Activated CD4-positive, alpha-beta T cell treated with anti-CD3 and anti-CD28 coated beads for 36 hours (primary cell): ENCODE data around the gene ATF1. TPM values are rescaled to one million over a fixed set of nuclear protein-coding genes. Genes with fewer than 3 reads are reported as not detected.

ENCODE experiments used
- ATAC-seq: fragments of 200-7000 bp; cut with Tn5 transposase; one replicate; pipeline ENCODE4 v1.10.0; 2021; ENCODE audit warnings: mild to moderate bottlenecking, moderate library complexity
- CTCF ChIA-PET: fragments of 350-600 bp; sonication (Branson Sonifier 250); formaldehyde crosslinking; loops from one replicate; lab custom pipeline; 2021; ENCODE audit warnings: antibody characterized with exemption; lab: Charles Lee
- POLR2A ChIA-PET: fragments of 350-600 bp; sonication (Branson Sonifier 250); formaldehyde crosslinking; loops from one replicate; lab custom pipeline; 2021; ENCODE audit warnings: antibody characterized with exemption, inconsistent platforms; lab: Charles Lee
- DNase-seq: peaks from one replicate; pipeline ENCODE4 v3.0.0-alpha.2; 2020
- H3K27ac Mint-ChIP-seq: one replicate; pipeline ENCODE4 v1.8.0; 2021; ENCODE audit warnings: mixed read lengths
- H3K27me3 Mint-ChIP-seq: one replicate; pipeline ENCODE4 v1.8.0; 2021; ENCODE audit warnings: mixed read lengths
- H3K36me3 Mint-ChIP-seq: one replicate; pipeline ENCODE4 v1.8.0; 2021; ENCODE audit warnings: low read depth, mixed read lengths
- H3K4me1 Mint-ChIP-seq: one replicate; pipeline ENCODE4 v1.8.0; 2021; ENCODE audit warnings: mixed read lengths
- H3K4me3 Mint-ChIP-seq: one replicate; pipeline ENCODE4 v1.8.0; 2021; ENCODE audit warnings: mild to moderate bottlenecking, moderate library complexity, mixed read lengths
- H3K9me3 Mint-ChIP-seq: one replicate; pipeline ENCODE4 v1.8.0; 2021; ENCODE audit warnings: low read depth, mixed read lengths
- intact Hi-C, 2 experiments: fragments of 100-400 bp; cut with DNase I in 1 of 2; cut with micrococcal nuclease in 1 of 2; formaldehyde crosslinking; loops; one replicate each; pipeline versions ENCODE4 v1.14.2 to v1.15.1; 2022 to 2024; cut with DNase I, micrococcal nuclease
- total RNA-seq, 2 experiments: library from RNA; stranded (reverse); gene quantifications; one replicate each; pipeline ENCODE4 v1.2.3, GENCODE V29; 2021

ATF1 gene
- total RNA-seq, 2 experiments from 2014 or later = 53.0 to 67.3 TPM

- DNase-seq = no peak
- H3K4me1 Mint-ChIP-seq = no peaks in the 10 kb centered on the region
- H3K4me3 Mint-ChIP-seq = no peak overlapping the region
- intact Hi-C loops = loop anchor here (1.0 to 10.0 kb wide), 2 partner anchors 229 kb away; partner anchors contain the start of gene DIP2B (in 2 of the 2)
- H3K27ac Mint-ChIP-seq = no peak overlapping the region
- no peaks in the 10 kb centered on the region for H3K9me3 Mint-ChIP-seq
- peaks cover 36% of the 10 kb centered on the region for H3K36me3 Mint-ChIP-seq
- no peak for ATAC-seq
- ChIA-PET CTCF (no interaction called here), POLR2A (no interaction called here)
- no peaks in the 10 kb centered on the region for H3K27me3 Mint-ChIP-seq
Measured at GRCh38 chr12:50733706-50734105, 30.2 kb upstream of the ATF1 start.

DNA sequence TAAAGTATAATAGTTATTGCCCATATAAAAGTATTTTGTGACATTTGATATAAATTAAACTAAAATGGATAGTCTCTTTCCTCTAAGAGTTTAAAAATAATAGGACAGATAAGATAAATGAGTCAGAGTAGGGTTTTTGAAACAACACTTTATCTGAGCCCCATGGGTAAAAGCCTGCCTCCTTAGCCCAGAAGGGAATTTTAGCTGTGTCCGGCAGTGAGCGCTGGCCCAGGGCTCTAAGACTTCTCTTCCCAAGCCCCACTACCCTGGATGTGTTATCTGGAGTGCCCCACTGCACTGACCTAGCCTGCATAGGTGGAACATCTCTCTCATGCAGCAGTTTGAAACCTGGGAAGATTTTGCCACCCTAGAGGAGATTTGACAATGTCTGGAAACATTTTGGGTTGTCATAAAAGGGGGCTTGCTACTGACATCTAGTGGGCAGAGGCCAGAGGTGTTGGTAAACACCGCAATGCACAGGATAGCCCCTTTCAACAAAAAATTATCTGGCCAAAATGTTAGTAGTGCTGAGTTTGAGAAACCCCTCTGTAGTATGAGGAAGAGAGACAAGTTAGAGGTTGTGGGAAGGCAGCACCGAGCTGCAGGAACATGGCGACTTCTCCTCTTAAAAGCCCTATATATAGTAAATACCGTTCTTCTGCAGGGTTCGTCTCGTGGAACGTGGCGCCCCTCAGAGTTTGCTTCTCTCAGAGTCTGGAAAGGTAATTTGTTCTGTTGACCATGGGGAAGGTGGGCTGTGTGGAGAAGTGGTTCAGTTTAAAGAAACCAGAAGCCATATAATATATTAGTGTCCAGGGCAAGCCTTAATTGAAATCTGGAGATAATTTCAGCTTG is 29.3 kb upstream of the ATF1 start:
- ATAC-seq (peak; percentile 51), DNase-seq (peak; percentile 34)
- Mint-ChIP-seq H3K36me3 (peaks cover 41% of the 10 kb centered on the region), H3K9me3 (no peaks in the 10 kb centered on the region), H3K4me1 (no peaks in the 10 kb centered on the region), H3K27ac (no peak overlapping the region), H3K4me3 (no peak overlapping the region), H3K27me3 (no peaks in the 10 kb centered on the region)
- POLR2A ChIA-PET = no interaction called here
- intact Hi-C loops = loop anchor here (1.0 to 10.0 kb wide), 2 partner anchors 230 kb away; partner anchors contain the start of gene DIP2B (in 2 of the 2)
- CTCF ChIA-PET = interaction anchor here (0.6 to 1.2 kb wide), 6 partner anchors 12 to 1685 kb away, joined by 3 to 4 read pairs (median 3); no protein-coding TSS in a partner anchor

GRCh38 chr12:50739611-50740010 is 24.3 kb upstream of the ATF1 start:
- no peaks in the 10 kb centered on the region for H3K27me3 Mint-ChIP-seq
- ATAC-seq = no peak
- H3K9me3 Mint-ChIP-seq = no peaks in the 10 kb centered on the region
- ChIA-PET POLR2A (no interaction called here), CTCF (interaction anchor here (1.0 kb wide), 1 partner anchor 15 kb away, joined by 4 read pairs; no protein-coding TSS in a partner anchor)
- peaks cover 58% of the 10 kb centered on the region for H3K36me3 Mint-ChIP-seq
- H3K4me3 Mint-ChIP-seq = no peak overlapping the region
- peak overlapping the region; percentile 47 for H3K27ac Mint-ChIP-seq
- intact Hi-C loops = loop anchor here in 1 of 2 experiments (10.0 kb wide), 1 partner anchor 235 kb away; the partner anchor contains the start of gene DIP2B
- DNase-seq = no peak
- peaks cover 11% of the 10 kb centered on the region for H3K4me1 Mint-ChIP-seq

- intact Hi-C loops = no loop called here
- POLR2A ChIA-PET = no interaction called here
- H3K4me1 Mint-ChIP-seq = peaks cover 11% of the 10 kb centered on the region
- CTCF ChIA-PET = interaction anchor here (0.7 to 1.3 kb wide), 6 partner anchors 8 to 773 kb away, joined by 3 read pairs; no protein-coding TSS in a partner anchor
- H3K36me3 Mint-ChIP-seq = peaks cover 55% of the 10 kb centered on the region
- DNase-seq (peak; percentile 40), ATAC-seq (peak; percentile 90)
- H3K27me3 Mint-ChIP-seq = no peaks in the 10 kb centered on the region
- no peak overlapping the region for H3K4me3 Mint-ChIP-seq
- H3K9me3 Mint-ChIP-seq = no peaks in the 10 kb centered on the region
- H3K27ac Mint-ChIP-seq = peak overlapping the region; percentile 82
Measured at GRCh38 chr12:50740307-50740706, 23.6 kb upstream of the ATF1 start.

- CTCF ChIA-PET = interaction anchor here (0.8 kb wide), 1 partner anchor 526 kb away, joined by 3 read pairs; no protein-coding TSS in a partner anchor
- POLR2A ChIA-PET = no interaction called here
- H3K27ac Mint-ChIP-seq = no peak overlapping the region
- no peak overlapping the region for H3K4me3 Mint-ChIP-seq
- H3K36me3 Mint-ChIP-seq = peaks cover 57% of the 10 kb centered on the region
- intact Hi-C loops = no loop called here
- peaks cover 11% of the 10 kb centered on the region for H3K4me1 Mint-ChIP-seq
- no peaks in the 10 kb centered on the region for H3K9me3 Mint-ChIP-seq
- DNase-seq (no peak), ATAC-seq (no peak)
- H3K27me3 Mint-ChIP-seq = no peaks in the 10 kb centered on the region
Measured at GRCh38 chr12:50742776-50743175, 21.1 kb upstream of the ATF1 start.

GRCh38 chr12:50745861-50746260 is 18.0 kb upstream of the ATF1 start:
- Mint-ChIP-seq H3K4me3 (no peak overlapping the region), H3K36me3 (peaks cover 44% of the 10 kb centered on the region), H3K27me3 (no peaks in the 10 kb centered on the region), H3K9me3 (no peaks in the 10 kb centered on the region), H3K4me1 (peaks cover 1% of the 10 kb centered on the region), H3K27ac (no peak overlapping the region)
- no peak for DNase-seq
- ATAC-seq = no peak
- intact Hi-C loops = no loop called here
- ChIA-PET CTCF (interaction anchor here (0.6 to 0.7 kb wide), 2 partner anchors 238 to 952 kb away, joined by 3 read pairs; no protein-coding TSS in a partner anchor), POLR2A (no interaction called here)

- POLR2A ChIA-PET = no interaction called here
- intact Hi-C loops = no loop called here
- Mint-ChIP-seq H3K36me3 (peaks cover 38% of the 10 kb centered on the region), H3K27ac (no peak overlapping the region), H3K9me3 (no peaks in the 10 kb centered on the region), H3K4me1 (no peaks in the 10 kb centered on the region), H3K4me3 (no peak overlapping the region), H3K27me3 (no peaks in the 10 kb centered on the region)
- no peak for DNase-seq
- ATAC-seq = no peak
- CTCF ChIA-PET = interaction anchor here (0.6 to 0.7 kb wide), 4 partner anchors 31 to 952 kb away, joined by 3 to 4 read pairs (median 3); no protein-coding TSS in a partner anchor
Measured at GRCh38 chr12:50746431-50746830, 17.5 kb upstream of the ATF1 start.

DNA sequence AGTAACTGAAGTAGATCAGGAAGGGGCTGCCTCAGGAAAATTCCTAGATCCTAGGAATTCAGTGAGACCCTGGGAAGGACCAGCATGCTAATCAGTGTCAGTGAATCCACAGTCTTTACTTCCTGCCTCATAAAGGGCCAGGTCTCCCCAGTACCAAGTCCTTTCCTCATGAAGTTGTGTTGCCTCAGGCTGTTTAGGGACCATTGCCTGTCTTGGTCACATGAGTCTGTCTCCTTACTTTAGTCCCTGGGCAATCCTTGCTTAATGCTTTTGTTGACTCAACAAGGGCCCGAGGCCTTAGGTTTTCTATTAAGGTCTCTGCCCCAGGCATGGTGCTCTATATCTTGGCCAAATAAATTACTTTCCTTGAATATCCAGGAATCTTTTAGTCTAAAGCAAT is 16.1 kb upstream of the ATF1 start:
- no peak overlapping the region for H3K4me3 Mint-ChIP-seq
- ChIA-PET CTCF (no interaction called here), POLR2A (no interaction called here)
- no peaks in the 10 kb centered on the region for H3K9me3 Mint-ChIP-seq
- H3K27ac Mint-ChIP-seq = no peak overlapping the region
- H3K27me3 Mint-ChIP-seq = no peaks in the 10 kb centered on the region
- ATAC-seq (no peak), DNase-seq (no peak)
- intact Hi-C loops = no loop called here
- H3K36me3 Mint-ChIP-seq = peaks cover 30% of the 10 kb centered on the region
- no peaks in the 10 kb centered on the region for H3K4me1 Mint-ChIP-seq

GRCh38 chr12:50749459-50749882 is 14.4 kb upstream of the ATF1 start:
- Mint-ChIP-seq H3K27ac (no peak overlapping the region), H3K4me3 (no peak overlapping the region), H3K27me3 (no peaks in the 10 kb centered on the region), H3K36me3 (peaks cover 24% of the 10 kb centered on the region), H3K9me3 (no peaks in the 10 kb centered on the region), H3K4me1 (no peaks in the 10 kb centered on the region)
- no peak for ATAC-seq
- DNase-seq = no peak
- ChIA-PET CTCF (no interaction called here), POLR2A (no interaction called here)
- intact Hi-C loops = no loop called here

GRCh38 chr12:50750366-50750765 is 13.5 kb upstream of the ATF1 start:
- ATAC-seq (no peak), DNase-seq (no peak)
- intact Hi-C loops = no loop called here
- Mint-ChIP-seq H3K27me3 (no peaks in the 10 kb centered on the region), H3K4me3 (no peak overlapping the region), H3K27ac (no peak overlapping the region), H3K36me3 (peaks cover 22% of the 10 kb centered on the region), H3K9me3 (no peaks in the 10 kb centered on the region), H3K4me1 (no peaks in the 10 kb centered on the region)
- CTCF ChIA-PET = interaction anchor here (1.5 kb wide), 1 partner anchor 10 kb away, joined by 3 read pairs; no protein-coding TSS in a partner anchor
- POLR2A ChIA-PET = no interaction called here

GRCh38 chr12:50751948-50752721 is 11.8 kb upstream of the ATF1 start:
- H3K4me3 Mint-ChIP-seq = no peak overlapping the region
- no peaks in the 10 kb centered on the region for H3K27me3 Mint-ChIP-seq
- ATAC-seq (peak; percentile 44), DNase-seq (no peak)
- no peaks in the 10 kb centered on the region for H3K4me1 Mint-ChIP-seq
- intact Hi-C loops = no loop called here
- H3K36me3 Mint-ChIP-seq = peaks cover 12% of the 10 kb centered on the region
- H3K27ac Mint-ChIP-seq = no peak overlapping the region
- H3K9me3 Mint-ChIP-seq = no peaks in the 10 kb centered on the region
- ChIA-PET CTCF (interaction anchor here (1.5 kb wide), 1 partner anchor 11 kb away, joined by 3 read pairs; no protein-coding TSS in a partner anchor), POLR2A (no interaction called here)
